Measurements from ENCODE around the gene STX1A. TPM values are rescaled to one million over a fixed set of nuclear protein-coding genes. Genes with fewer than 3 reads are reported as not detected.
A peak's percentile ranks its signal among the peaks of the same experiment; 100 is the strongest.

STX1A gene
- total and polyA plus RNA-seq, 12 donors = 0.88 to 3.4 (median 2.1) TPM

DNA sequence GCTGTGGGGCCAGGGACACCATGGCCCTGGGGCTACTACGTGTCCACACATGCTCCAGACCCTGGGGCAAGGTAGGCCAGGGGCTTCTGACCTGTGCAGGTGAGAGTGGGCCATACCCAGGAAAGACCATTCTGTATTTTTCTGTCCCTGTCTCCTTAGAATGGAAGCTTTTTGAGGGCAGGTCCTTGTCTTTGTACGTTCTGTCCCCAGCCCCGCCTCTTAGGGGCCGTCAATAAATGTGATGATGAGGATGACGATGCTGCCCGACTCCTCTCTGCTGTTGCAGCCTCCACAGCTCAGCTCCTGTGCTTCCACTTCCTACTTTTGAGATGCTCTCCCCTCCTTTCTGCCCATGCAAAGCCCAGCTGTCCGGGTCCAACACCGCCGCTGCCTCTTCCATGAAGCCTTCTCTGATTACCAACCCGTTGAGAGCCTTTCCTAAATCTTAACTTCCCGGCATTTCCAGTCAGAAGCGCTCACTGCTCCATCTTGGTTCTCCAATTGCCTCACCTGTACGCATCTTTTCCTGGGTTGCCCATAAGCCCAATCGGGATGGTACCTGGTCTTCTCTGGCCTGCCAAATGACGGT lies 47.5 kb downstream of the STX1A start:
- intact Hi-C loops (cut with DNase I) = loop anchor here in 1 of 10 donors (5.0 kb wide), 1 partner anchor 40 kb away; no protein-coding TSS in a partner anchor
- Histone ChIP-seq H3K9me3 (no peaks in the 10 kb centered on the region), H3K27ac (no peak overlapping the region), H3K4me3 (no peak overlapping the region), H3K36me3 (no peaks in the 10 kb centered on the region), H3K27me3 (peaks cover 0 to 29% (median 0%) of the 10 kb centered on the region in 7 donors), H3K4me1 (peaks cover 0 to 15% (median 10%) of the 10 kb centered on the region in 9 donors)
- no peak for TF ChIP-seq CTCF (IDR thresholded peaks at IDR 0.05)
- 94 to 95% methylated on average over 15 of the region's 15 CpGs for WGBS, 2 donors
- no peak for ATAC-seq
- DNase-seq = no peak

DNA sequence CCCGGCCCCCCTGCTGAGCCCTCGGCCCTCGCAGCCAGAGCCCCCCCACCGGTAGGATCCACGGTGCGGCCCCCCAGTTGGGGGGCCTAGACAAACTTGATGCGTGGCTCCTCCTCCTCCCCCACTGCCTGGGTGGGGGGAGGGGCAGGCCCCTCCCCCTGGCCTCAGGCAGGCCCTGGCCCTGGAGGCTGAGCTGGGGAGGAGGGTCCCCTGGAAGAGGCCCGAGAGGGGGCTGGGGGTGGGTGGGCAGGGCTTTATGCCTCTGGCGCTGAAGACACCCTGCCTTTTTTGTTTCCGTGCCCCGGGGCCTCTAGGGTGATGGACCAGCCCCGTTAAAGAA lies 48.2 kb downstream of the STX1A start:
- ATAC-seq = no peak
- Histone ChIP-seq H3K36me3 (no peaks in the 10 kb centered on the region), H3K4me1 (peaks cover 0 to 15% (median 10%) of the 10 kb centered on the region in 9 donors), H3K27ac (no peak overlapping the region), H3K27me3 (peaks cover 0 to 33% (median 0%) of the 10 kb centered on the region in 7 donors), H3K9me3 (no peaks in the 10 kb centered on the region), H3K4me3 (no peak overlapping the region)
- intact Hi-C loops (cut with DNase I) = loop anchor here in 1 of 10 donors (5.0 kb wide), 1 partner anchor 41 kb away; no protein-coding TSS in a partner anchor
- no peak for DNase-seq
- TF ChIP-seq CTCF (IDR thresholded peaks at IDR 0.05) = no peak
- 50 to 59% methylated on average over 12 of the region's 12 CpGs for WGBS, 2 donors

DNA sequence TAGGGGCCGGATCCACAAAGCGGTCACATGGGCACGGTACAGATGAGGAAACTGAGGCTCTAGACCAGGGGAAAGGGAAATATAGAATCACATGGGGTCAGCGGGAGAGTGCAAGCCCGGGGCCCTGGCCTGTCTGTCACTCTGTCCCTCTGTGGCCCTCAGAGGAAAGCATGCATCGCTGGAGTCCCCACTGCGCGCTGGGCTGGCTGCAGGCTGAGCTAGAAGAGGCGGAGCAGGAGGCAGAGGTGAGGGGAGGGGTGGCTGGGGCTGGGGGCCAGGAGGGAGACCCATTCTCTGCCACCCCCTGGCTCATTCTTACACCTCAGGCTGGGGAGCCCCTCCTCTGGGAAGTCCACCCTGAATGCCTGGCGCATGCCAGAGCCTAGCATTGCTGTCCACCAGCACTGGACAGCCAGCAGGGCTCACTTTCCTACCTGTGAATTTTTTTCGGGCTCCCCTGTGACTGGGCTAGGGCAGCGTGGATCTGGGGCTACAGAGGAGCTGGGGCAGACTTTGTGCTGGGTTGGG lies 49.5 kb downstream of the STX1A start:
- no peak for DNase-seq
- 87 to 90% methylated on average over 12 of the region's 12 CpGs for WGBS, 2 donors

GRCh38 chr7:73669288-73669701 lies 50.2 kb downstream of the STX1A start:
- ATAC-seq (no peak), DNase-seq (no peak)
- Histone ChIP-seq H3K36me3 (no peaks in the 10 kb centered on the region), H3K9me3 (no peaks in the 10 kb centered on the region), H3K27ac (no peak overlapping the region), H3K4me3 (peak overlapping the region in 1 of 10 donors; percentile 69), H3K27me3 (peaks cover 0 to 52% (median 0%) of the 10 kb centered on the region in 7 donors), H3K4me1 (peaks cover 0 to 15% (median 10%) of the 10 kb centered on the region in 9 donors)
- intact Hi-C loops (cut with DNase I) = loop anchor here in 6 of 10 donors (5.0 to 10.0 kb wide), 3 partner anchors 56 to 64 kb away; no protein-coding TSS in a partner anchor
- TF ChIP-seq CTCF (IDR thresholded peaks at IDR 0.05) = no peak
- WGBS, 2 donors = 86 to 88% methylated on average over 19 of the region's 19 CpGs

More for the DNA sequence above, 49.5 kb downstream of the STX1A start:
- Histone ChIP-seq H3K9me3 (no peaks in the 10 kb centered on the region), H3K4me3 (no peak overlapping the region), H3K27me3 (peaks cover 0 to 45% (median 0%) of the 10 kb centered on the region in 7 donors), H3K27ac (no peak overlapping the region), H3K4me1 (peaks cover 0 to 15% (median 10%) of the 10 kb centered on the region in 9 donors), H3K36me3 (no peaks in the 10 kb centered on the region)
- TF ChIP-seq CTCF (IDR thresholded peaks at IDR 0.05) = no peak
- ATAC-seq = no peak
- intact Hi-C loops (cut with DNase I) = loop anchor here in 6 of 10 donors (5.0 to 10.0 kb wide), 4 partner anchors 42 to 65 kb away; no protein-coding TSS in a partner anchor
